Pancreas (tissue), 10 donors: ENCODE results near the gene MED8. TPM values are rescaled to one million over a fixed set of nuclear protein-coding genes. Genes with fewer than 3 reads are reported as not detected.

Experiments used
- ATAC-seq, 4 donors: fragments of 200-7000 bp; cut with Tn5 transposase; one replicate each; pipeline versions ENCODE4 v1.8.0 to v1.9.1; 2020; ENCODE audit warnings: mild to moderate bottlenecking in 4 of 4, moderate library complexity in 4 of 4
- DNase-seq, 6 donors: peaks; one replicate each; pipeline ENCODE4 v3.0.0-alpha.2; 2020
- FAIRE-seq: peaks from 2 replicates; lab custom pipeline; 2012; peaks lifted over from hg19 to GRCh38; lab: Jason Lieb, UNC
- H3K27ac ChIP-seq, 4 donors: fragments of 200-600 bp; sonication (generic); 1 replicate in 3 of 4; 2 replicates in 1 of 4; pipeline versions ENCODE4 v1.5.0 to v1.8.0; 2020
- H3K27me3 ChIP-seq, 4 donors: fragments of 200-600 bp; one replicate each; pipeline ENCODE4 v1.8.0; 2021
- H3K36me3 ChIP-seq, 3 donors: fragments of 200-600 bp; sonication (generic) in 1 of 3; one replicate each; pipeline versions ENCODE4 v1.5.0 to v1.8.0; 2020 to 2021
- H3K4me1 ChIP-seq, 3 donors: fragments of 200-600 bp; one replicate each; pipeline ENCODE4 v1.8.0; 2021
- H3K4me3 ChIP-seq, 4 donors: fragments of 200-600 bp; sonication (generic) in 2 of 4; one replicate each; pipeline versions ENCODE4 v1.5.0 to v1.8.0; 2020 to 2021
- H3K9me3 ChIP-seq, 4 donors: fragments of 200-600 bp; one replicate each; pipeline ENCODE4 v1.8.0; 2021
- WGBS, 2 donors: extraction: QIAGEN DNeasy Blood & Tissue Kit; methylation state at CpG; one replicate each; pipeline ENCODE4 v1.1.7; 2013; 5-methylcytosine and 5-hydroxymethylcytosine counted together
- intact Hi-C, 3 donors: fragments of 100-400 bp; cut with DNase I; formaldehyde crosslinking; loops; one replicate each; pipeline versions ENCODE4 v1.11.1 to v1.14.2; 2022
- polyA plus RNA-seq, 2 donors: library from polyadenylated mRNA; stranded (reverse); fragments of 200-250 nt; gene quantifications; one replicate each; pipeline ENCODE4 v1.2.3, GENCODE V29; 2013
- total RNA-seq, 6 donors: library from RNA; stranded (reverse); fragmentation: NEBNext Ultra II Directional in 4 of 6; extraction: Animal tissue kit (Norgen Biotek cat#: 25700) in 4 of 6; gene quantifications; one replicate each; pipeline versions ENCODE4 v1.2.1 to v1.2.4, GENCODE V29; 2021 to 2023
- TF ChIP-seq, protein P1 (sequence below), 4 donors: fragments of 200-600 bp; sonication (generic) in 3 of 4; IDR thresholded peaks; one replicate each; pipeline versions ENCODE4 v1.5.0 to v1.8.0; 2021; ENCODE audit warnings: antibody characterized with exemption in 4 of 4
- donor health status: healthy with polysubstance abuse.
- donor health status: DM: no; HTN: no; CAD: no; lungs with moderate emphysema.
- donor health status: DM: no; HTN: no; CAD: no.
- donor health status: control.
- donor health status: control.
- donor health status: Bipolar disorder and iron deficiency.
- donor health status: DM: yes; HTN: yes; CAD: no.
- donor health status: DM: no; HTN: no; CAD: no.
- donor health status: DM: no; HTN: no; CAD: no.
- donor health status: DM: yes; HTN: yes; CAD: no.

MED8 gene
- total and polyA plus RNA-seq, 8 donors, result 13.5 to 24.8 (median 16.6) TPM

DNA sequence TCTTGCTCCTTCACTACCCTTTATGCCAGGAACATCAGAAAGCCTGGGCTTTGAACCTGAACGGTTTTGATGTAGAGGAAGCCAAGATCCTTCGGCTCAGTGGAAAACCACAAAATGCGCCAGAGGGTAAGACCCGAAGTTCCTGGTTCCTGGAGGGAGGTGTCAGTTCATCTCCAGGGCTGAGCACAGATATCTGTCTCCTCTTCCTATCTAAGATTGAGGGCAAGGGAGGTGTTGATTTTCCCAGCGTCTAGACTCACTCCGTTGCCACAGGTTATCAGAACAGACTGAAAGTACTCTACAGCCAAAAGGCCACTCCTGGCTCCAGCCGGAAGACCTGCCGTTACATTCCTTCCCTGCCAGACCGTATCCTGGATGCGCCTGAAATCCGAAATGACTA lies 29.9 kb downstream of the MED8 start:
- H3K4me3 ChIP-seq, result no peak overlapping the region
- peaks cover 0 to 6% (median 0%) of the 10 kb centered on the region in 3 donors for H3K4me1 ChIP-seq
- FAIRE-seq, result no peak
- no peak for DNase-seq
- WGBS, 2 donors, result 26 to 35% methylated on average over 11 of the region's 11 CpGs
- ATAC-seq, result no peak
- H3K27me3 ChIP-seq, result no peaks in the 10 kb centered on the region
- no peaks in the 10 kb centered on the region for H3K9me3 ChIP-seq
- TF ChIP-seq, protein P1, sequence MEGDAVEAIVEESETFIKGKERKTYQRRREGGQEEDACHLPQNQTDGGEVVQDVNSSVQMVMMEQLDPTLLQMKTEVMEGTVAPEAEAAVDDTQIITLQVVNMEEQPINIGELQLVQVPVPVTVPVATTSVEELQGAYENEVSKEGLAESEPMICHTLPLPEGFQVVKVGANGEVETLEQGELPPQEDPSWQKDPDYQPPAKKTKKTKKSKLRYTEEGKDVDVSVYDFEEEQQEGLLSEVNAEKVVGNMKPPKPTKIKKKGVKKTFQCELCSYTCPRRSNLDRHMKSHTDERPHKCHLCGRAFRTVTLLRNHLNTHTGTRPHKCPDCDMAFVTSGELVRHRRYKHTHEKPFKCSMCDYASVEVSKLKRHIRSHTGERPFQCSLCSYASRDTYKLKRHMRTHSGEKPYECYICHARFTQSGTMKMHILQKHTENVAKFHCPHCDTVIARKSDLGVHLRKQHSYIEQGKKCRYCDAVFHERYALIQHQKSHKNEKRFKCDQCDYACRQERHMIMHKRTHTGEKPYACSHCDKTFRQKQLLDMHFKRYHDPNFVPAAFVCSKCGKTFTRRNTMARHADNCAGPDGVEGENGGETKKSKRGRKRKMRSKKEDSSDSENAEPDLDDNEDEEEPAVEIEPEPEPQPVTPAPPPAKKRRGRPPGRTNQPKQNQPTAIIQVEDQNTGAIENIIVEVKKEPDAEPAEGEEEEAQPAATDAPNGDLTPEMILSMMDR (IDR thresholded peaks at IDR 0.05), result no peak
- peaks cover 0 to 20% (median 5%) of the 10 kb centered on the region in 3 donors for H3K36me3 ChIP-seq
- H3K27ac ChIP-seq, result no peak overlapping the region
- intact Hi-C loops, result loop anchor here in 2 of 3 donors (10.0 kb wide), 1 partner anchor 125 kb away; no protein-coding TSS in a partner anchor

DNA sequence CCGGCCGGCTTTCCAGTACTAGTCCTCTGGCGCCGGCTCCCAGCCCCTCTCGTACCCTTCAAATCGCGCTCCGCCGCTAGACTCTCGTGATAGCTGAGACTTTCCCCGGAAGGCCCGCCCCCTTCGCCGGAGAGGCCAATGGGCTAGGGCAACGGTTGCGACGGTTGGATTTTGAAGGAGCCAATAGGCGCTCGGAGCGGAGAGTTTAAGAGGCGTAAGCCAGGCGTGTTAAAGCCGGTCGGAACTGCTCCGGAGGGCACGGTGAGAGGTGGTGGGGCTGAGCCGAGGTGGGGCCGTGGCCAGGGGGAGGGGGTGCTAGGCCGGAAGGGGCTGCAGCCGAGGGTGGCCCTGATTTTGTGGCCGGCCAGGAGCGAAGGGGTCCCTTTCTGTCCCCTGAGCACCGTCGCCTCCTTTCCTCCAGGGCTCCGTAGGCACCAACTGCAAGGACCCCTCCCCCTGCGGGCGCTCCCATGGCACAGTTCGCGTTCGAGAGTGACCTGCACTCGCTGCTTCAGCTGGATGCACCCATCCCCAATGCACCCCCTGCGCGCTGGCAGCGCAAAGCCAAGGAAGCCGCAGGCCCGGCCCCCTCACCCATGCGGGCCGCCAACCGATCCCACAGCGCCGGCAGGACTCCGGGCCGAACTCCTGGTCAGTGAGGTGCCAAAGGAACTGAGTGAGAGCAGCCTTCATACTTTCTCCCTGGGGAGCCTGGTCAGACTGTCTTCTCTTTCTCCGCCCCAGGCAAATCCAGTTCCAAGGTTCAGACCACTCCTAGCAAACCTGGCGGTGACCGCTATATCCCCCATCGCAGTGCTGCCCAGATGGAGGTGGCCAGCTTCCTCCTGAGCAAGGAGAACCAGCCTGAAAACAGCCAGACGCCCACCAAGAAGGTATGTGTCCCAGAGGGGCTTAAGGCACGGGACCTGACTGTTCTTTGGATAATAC lies 30.6 kb downstream of the MED8 start, which contains the start of gene CDC20:
Gene CDC20, plus strand, starts transcription at position 236 of the 948 bp plus-strand sequence. Its CDS starts 235 bp downstream, at position 471.
- peak within 1 kb of the TSS; percentile 50 to 58 (median 54) for H3K4me3 ChIP-seq

DNA sequence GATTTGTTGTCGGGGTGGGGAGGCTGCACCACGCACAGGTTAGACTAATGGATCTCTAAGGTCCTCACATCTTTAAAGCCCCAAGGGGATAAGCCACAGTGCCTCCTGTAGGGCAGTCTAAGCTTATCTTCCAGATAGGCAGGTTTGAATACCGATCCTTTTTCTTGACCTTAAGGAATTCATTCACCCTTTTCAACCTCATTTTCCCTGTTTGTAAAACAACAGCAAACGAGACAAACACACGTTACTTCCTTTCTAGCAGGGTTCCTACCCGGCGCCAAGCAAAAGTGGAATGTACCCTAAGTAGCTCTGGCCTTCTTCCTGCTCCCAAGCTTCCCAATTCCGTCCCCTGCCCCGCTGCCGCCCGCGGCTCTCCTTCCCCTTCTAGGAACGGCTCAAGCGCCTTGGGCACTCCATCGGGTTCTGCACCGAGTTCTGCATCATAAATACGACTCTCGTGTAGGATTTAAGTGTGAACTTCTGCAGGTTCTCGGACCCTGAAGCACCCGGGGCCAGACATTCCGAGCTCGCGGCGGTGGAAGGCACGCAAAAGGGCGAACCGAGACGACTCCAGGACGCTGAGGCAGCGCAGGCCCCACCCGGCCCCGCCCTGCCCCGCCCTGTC lies 31.4 kb downstream of the MED8 start:
- Histone ChIP-seq H3K9me3 (no peaks in the 10 kb centered on the region), H3K36me3 (peaks cover 0 to 5% (median 0%) of the 10 kb centered on the region in 3 donors), H3K4me1 (peaks cover 0 to 6% (median 0%) of the 10 kb centered on the region in 3 donors), H3K27ac (peak overlapping the region; percentile 54 to 82 (median 74)), H3K27me3 (no peaks in the 10 kb centered on the region), H3K4me3 (peak overlapping the region; percentile 50 to 58 (median 54))
- intact Hi-C loops, result no loop called here
- no peak for FAIRE-seq
- WGBS, 2 donors, result 0 to 1% methylated on average over 32 to 33 of the region's 33 CpGs
- peak; percentile 57 to 75 (median 70) for ATAC-seq
- TF ChIP-seq, protein P1 (IDR thresholded peaks at IDR 0.05), result peak in 1 of 4 donors; percentile 8
- DNase-seq, result no peak

More for the DNA sequence above, 30.6 kb downstream of the MED8 start, which contains the start of gene CDC20:
- ATAC-seq, result peak; percentile 97 to 100 (median 98)
- intact Hi-C loops, result no loop called here
- Histone ChIP-seq H3K27me3 (no peaks in the 10 kb centered on the region), H3K9me3 (no peaks in the 10 kb centered on the region), H3K4me1 (peaks cover 0 to 6% (median 0%) of the 10 kb centered on the region in 3 donors), H3K36me3 (peaks cover 0 to 13% (median 5%) of the 10 kb centered on the region in 3 donors), H3K27ac (peak within 1 kb of the TSS; percentile 54 to 82 (median 74))
- peak; percentile 98 to 99 (median 98) for DNase-seq
- peak; percentile 5 for FAIRE-seq
- TF ChIP-seq, protein P1 (IDR thresholded peaks at IDR 0.05), result no peak
- 2 to 3% methylated on average over 55 to 59 of the region's 59 CpGs for WGBS, 2 donors

DNA sequence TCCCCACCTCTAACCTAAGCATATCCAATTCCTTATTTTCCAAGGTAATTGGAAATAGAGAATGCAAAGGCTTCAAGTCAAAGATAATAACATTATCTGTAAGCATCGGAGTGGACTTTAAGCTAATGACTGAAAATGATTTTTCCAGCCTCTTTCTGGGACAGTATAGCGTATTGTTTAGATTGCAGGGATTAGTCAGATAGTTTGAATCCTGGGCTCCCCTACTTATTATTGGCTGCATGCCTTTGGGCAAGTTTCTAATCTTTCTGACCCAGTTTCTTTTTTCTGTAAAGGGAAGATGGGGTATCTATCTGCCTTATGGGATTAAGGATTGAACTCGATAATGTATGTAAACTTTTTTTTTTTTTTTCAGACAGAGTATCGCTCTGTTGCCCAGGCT lies 32.3 kb downstream of the MED8 start:
- 85 to 87% methylated on average over 4 of the region's 4 CpGs for WGBS, 2 donors
- Histone ChIP-seq H3K4me3 (no peak overlapping the region), H3K4me1 (peaks cover 0 to 6% (median 0%) of the 10 kb centered on the region in 3 donors), H3K27ac (no peak overlapping the region), H3K36me3 (no peaks in the 10 kb centered on the region), H3K9me3 (no peaks in the 10 kb centered on the region), H3K27me3 (no peaks in the 10 kb centered on the region)
- intact Hi-C loops, result no loop called here
- DNase-seq (no peak), ATAC-seq (no peak), FAIRE-seq (no peak)
- TF ChIP-seq, protein P1 (IDR thresholded peaks at IDR 0.05), result no peak
